HepG2 (cell line): Measurements from ENCODE around the gene TBC1D22A. TPM values are rescaled to one million over a fixed set of nuclear protein-coding genes. Genes with fewer than 3 reads are reported as not detected.

Source experiments
- ATAC-seq: fragments of 200-7000 bp; cut with Tn5 transposase; 3 replicates; pipeline ENCODE4 v1.9.1; 2020; ENCODE audit warnings: mild to moderate bottlenecking, moderate library complexity
- BruUV-seq: library from RNA; stranded (reverse); fragments of 400-500 nt; replicated peaks from 2 replicates; lab custom pipeline; 2021; lab: Mats Ljungman, UMichigan
- CTCF ChIA-PET: fragments of 300-600 bp; formaldehyde crosslinking; extraction: SDS; loops from one replicate; lab custom pipeline; 2021; ENCODE audit warnings: low total read pairs, inconsistent platforms, low intra/inter-chr PET ratio; lab: Yijun Ruan, JAX
- POLR2A ChIA-PET: fragments of 350-600 bp; sonication (Branson Sonifier 250); formaldehyde crosslinking; loops from one replicate; lab custom pipeline; 2020; ENCODE audit warnings: antibody characterized with exemption, inconsistent platforms; lab: Yijun Ruan, JAX
- DNase-seq: peaks from one replicate; pipeline ENCODE4 v3.0.0-alpha.2; 2015; ENCODE audit warnings: low spot score
- FAIRE-seq: peaks from 3 replicates; lab custom pipeline; 2011; peaks lifted over from hg19 to GRCh38; lab: Jason Lieb, UNC
- H2AFZ ChIP-seq: one replicate; pipeline ENCODE4 v1.6.1; 2011; ENCODE audit warnings: low read length, inconsistent platforms
- H3K27ac ChIP-seq: fragments of 300-600 bp; 3 replicates; pipeline ENCODE4 v1.8.0; 2011; ENCODE audit warnings: mixed run types, mild to moderate bottlenecking, mixed read lengths, low read length, inconsistent platforms; ENCODE audit not compliant: insufficient read depth; ENCODE audit errors: extremely low read length
- H3K27me3 ChIP-seq, 2 experiments: fragments of 200-600 bp in 1 of 2; 2 replicates in 1 of 2; 3 replicates in 1 of 2; pipeline versions ENCODE4 v1.6.0 to v1.8.0; 2011; ENCODE audit warnings: low read length in 2 of 2, mild to moderate bottlenecking in 2 of 2, moderate library complexity in 2 of 2, inconsistent platforms in 1 of 2; ENCODE audit not compliant: insufficient read depth in 2 of 2, control insufficient read depth in 1 of 2
- H3K36me3 ChIP-seq, 2 experiments: fragments of 200-600 bp in 1 of 2; replicated peaks in 1 of 2; 2 replicates in 1 of 2; 3 replicates in 1 of 2; pipeline versions ENCODE4 v1.5.1 to v1.8.0; 2011; ENCODE audit warnings: low read length in 2 of 2, inconsistent platforms in 1 of 2; ENCODE audit not compliant: insufficient read depth in 2 of 2, control insufficient read depth in 1 of 2
- H3K4me1 ChIP-seq: 2 replicates; pipeline ENCODE4 v1.5.1; 2012; ENCODE audit warnings: low read length, inconsistent platforms; ENCODE audit not compliant: insufficient read depth
- H3K4me2 ChIP-seq: 2 replicates; pipeline ENCODE4 v1.6.0; 2011; ENCODE audit warnings: low read depth, low read length, inconsistent platforms
- H3K4me3 ChIP-seq, 3 experiments: fragments of 200-600 bp in 1 of 3; sonication (generic), shearing (Covaris generic) in 1 of 3; replicated peaks in 1 of 3; 2 replicates each; pipeline ENCODE4 v1.5.1; 2011 to 2016; ENCODE audit warnings: low read length in 3 of 3, inconsistent platforms in 2 of 3, low read depth in 2 of 3, mild to moderate bottlenecking in 2 of 3, control low read depth in 1 of 3, mixed read lengths in 1 of 3; ENCODE audit not compliant: insufficient read depth in 1 of 3
- H3K79me2 ChIP-seq: one replicate; pipeline ENCODE4 v1.6.1; 2011; ENCODE audit warnings: low read length, inconsistent platforms; ENCODE audit not compliant: insufficient read depth
- H3K9ac ChIP-seq: 2 replicates; pipeline ENCODE4 v1.6.0; 2011; ENCODE audit warnings: mild to moderate bottlenecking, low read depth, low read length, inconsistent platforms; ENCODE audit not compliant: insufficient read depth
- H3K9me3 ChIP-seq: 2 replicates; pipeline ENCODE4 v1.5.1; 2012; ENCODE audit warnings: mild to moderate bottlenecking, low read length
- H4K20me1 ChIP-seq: 2 replicates; pipeline ENCODE4 v1.6.0; 2011; ENCODE audit warnings: inconsistent platforms, mild to moderate bottlenecking, low read length, moderate library complexity; ENCODE audit not compliant: insufficient read depth
- ARID5B ChIP-seq: IDR thresholded peaks from 2 replicates; pipeline ENCODE4 v1.4.0; 2020; ENCODE audit warnings: mild to moderate bottlenecking, missing genetic modification reagents
- IRF2 ChIP-seq: IDR thresholded peaks from 2 replicates; pipeline ENCODE4 v1.6.1; 2018; ENCODE audit warnings: missing genetic modification reagents, missing compliant biosample characterization
- MAFF ChIP-seq: IDR thresholded peaks from 2 replicates; pipeline ENCODE4 v1.6.1; 2011; ENCODE audit warnings: low read depth, low read length, improper control_type of control experiment
- MAFK ChIP-seq, 2 experiments: IDR thresholded peaks in 1 of 2; conservative IDR thresholded peaks in 1 of 2; 2 replicates each; pipeline ENCODE4 v1.6.1; 2011; ENCODE audit warnings: improper control_type of control experiment in 2 of 2, low read length in 2 of 2
- WGBS: methylation state at CpG from one replicate; pipeline ENCODE4 v1.1.6; 2017; ENCODE audit warnings: low lambda C conversion rate; 5-methylcytosine and 5-hydroxymethylcytosine counted together
- in situ Hi-C: cut with HindIII; loops from 2 replicates; pipeline ENCODE4 v1.10.0; 2017; ENCODE audit warnings: low pct_unique_long_range_greater_than_20kb; ENCODE audit not compliant: extremely low pct_ligation_motif_present
- intact Hi-C: fragments of 100-400 bp; cut with micrococcal nuclease; formaldehyde crosslinking; loops from one replicate; pipeline ENCODE4 v1.10.0; 2022; ENCODE audit not compliant: unreplicated experiment
- polyA plus RNA-seq, 8 experiments: library from polyadenylated mRNA; depleted of rRNA in 3 of 8; stranded (reverse) in 7 of 8; unstranded in 1 of 8; fragments of >200 nt; fragmentation: Illumina TruSeq in 4 of 8; extraction: Trizol in 4 of 8; gene quantifications; 2 replicates each; pipeline versions ENCODE4 v1.2.1 to v1.2.3, GENCODE V29; 2011 to 2016; ENCODE audit warnings: low read depth in 4 of 8, missing spikeins in 1 of 8, mixed read lengths in 1 of 8; ENCODE audit not compliant: insufficient read depth in 1 of 8
- total RNA-seq, 5 experiments: library from RNA; depleted of rRNA; stranded (reverse); fragments of >200 nt; fragmentation: Illumina TruSeq; extraction: Trizol; gene quantifications; 2 replicates each; pipeline ENCODE4 v1.2.3, GENCODE V29; 2016; ENCODE audit warnings: low read depth in 1 of 5
- TF ChIP-seq, protein P1 (sequence below): sonication (generic); formaldehyde crosslinking; IDR thresholded peaks from 2 replicates; pipeline ENCODE4 v1.9.0; 2022; ENCODE audit warnings: missing genetic modification reagents, mild to moderate bottlenecking, borderline replicate concordance
- TF ChIP-seq, protein P2 (sequence below): fragments of 450-650 bp; IDR thresholded peaks from 2 replicates; pipeline ENCODE4 v1.6.1; 2016

The TBC1D22A gene
- total and polyA plus RNA-seq, 2 of the 13 experiments (the other 11 are each of a cell fraction or from before 2014, with no cell fraction given): 17.3 to 18.0 TPM

GRCh38 chr22:47196881-47197772 lies 434.7 kb downstream of the TBC1D22A start:
- FAIRE-seq (no peak), ATAC-seq (no peak), DNase-seq (no peak)
- Histone ChIP-seq H3K4me3 (no peak overlapping the region), H3K9ac (no peak overlapping the region), H3K9me3 (no peaks in the 10 kb centered on the region), H4K20me1 (peaks cover 4% of the 10 kb centered on the region; the same call in 1 of the 2 replicates), H3K27ac (no peak overlapping the region), H3K36me3 (no peaks in the 10 kb centered on the region), H3K4me1 (no peaks in the 10 kb centered on the region), H3K4me2 (no peak overlapping the region), H3K27me3 (peaks cover 10 to 64% of the 10 kb centered on the region in 2 experiments; a peak in 3 of 5 replicates), H2AFZ (no peak overlapping the region), H3K79me2 (no peaks in the 10 kb centered on the region)
- 37% methylated on average over 6 of the region's 27 CpGs for WGBS
- TF ChIP-seq, protein P1, sequence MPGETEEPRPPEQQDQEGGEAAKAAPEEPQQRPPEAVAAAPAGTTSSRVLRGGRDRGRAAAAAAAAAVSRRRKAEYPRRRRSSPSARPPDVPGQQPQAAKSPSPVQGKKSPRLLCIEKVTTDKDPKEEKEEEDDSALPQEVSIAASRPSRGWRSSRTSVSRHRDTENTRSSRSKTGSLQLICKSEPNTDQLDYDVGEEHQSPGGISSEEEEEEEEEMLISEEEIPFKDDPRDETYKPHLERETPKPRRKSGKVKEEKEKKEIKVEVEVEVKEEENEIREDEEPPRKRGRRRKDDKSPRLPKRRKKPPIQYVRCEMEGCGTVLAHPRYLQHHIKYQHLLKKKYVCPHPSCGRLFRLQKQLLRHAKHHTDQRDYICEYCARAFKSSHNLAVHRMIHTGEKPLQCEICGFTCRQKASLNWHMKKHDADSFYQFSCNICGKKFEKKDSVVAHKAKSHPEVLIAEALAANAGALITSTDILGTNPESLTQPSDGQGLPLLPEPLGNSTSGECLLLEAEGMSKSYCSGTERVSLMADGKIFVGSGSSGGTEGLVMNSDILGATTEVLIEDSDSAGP (CRISPR knock-in tag): no peak
- TF ChIP-seq ARID5B (CRISPR knock-in tag) (no peak), MAFK (conservative IDR thresholded peaks at IDR 0.05 in 1 of 2, IDR thresholded peaks at IDR 0.05 in 1 of 2; ENCODE audit: low read length in 2 of 2) (peak; percentile 77 to 85), IRF2 (no peak), MAFF (peak; percentile 74)
- TF ChIP-seq, protein P2, sequence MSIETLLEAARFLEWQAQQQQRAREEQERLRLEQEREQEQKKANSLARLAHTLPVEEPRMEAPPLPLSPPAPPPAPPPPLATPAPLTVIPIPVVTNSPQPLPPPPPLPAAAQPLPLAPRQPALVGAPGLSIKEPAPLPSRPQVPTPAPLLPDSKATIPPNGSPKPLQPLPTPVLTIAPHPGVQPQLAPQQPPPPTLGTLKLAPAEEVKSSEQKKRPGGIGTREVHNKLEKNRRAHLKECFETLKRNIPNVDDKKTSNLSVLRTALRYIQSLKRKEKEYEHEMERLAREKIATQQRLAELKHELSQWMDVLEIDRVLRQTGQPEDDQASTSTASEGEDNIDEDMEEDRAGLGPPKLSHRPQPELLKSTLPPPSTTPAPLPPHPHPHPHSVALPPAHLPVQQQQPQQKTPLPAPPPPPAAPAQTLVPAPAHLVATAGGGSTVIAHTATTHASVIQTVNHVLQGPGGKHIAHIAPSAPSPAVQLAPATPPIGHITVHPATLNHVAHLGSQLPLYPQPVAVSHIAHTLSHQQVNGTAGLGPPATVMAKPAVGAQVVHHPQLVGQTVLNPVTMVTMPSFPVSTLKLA: peak; percentile 45
- intact Hi-C loops: no loop called here
- no TSS peak for BruUV-seq
- POLR2A ChIA-PET: no interaction called here
- CTCF ChIA-PET: no interaction called here
- in situ Hi-C loops: no loop called here
